ENCODE measurements around the gene WBP2NL.
"Not testable (repeated sequence)": the region's sequence is repeated elsewhere in the genome, so short reads cannot be mapped to it uniquely, and the experiment has no call there.

The WBP2NL gene

DNA sequence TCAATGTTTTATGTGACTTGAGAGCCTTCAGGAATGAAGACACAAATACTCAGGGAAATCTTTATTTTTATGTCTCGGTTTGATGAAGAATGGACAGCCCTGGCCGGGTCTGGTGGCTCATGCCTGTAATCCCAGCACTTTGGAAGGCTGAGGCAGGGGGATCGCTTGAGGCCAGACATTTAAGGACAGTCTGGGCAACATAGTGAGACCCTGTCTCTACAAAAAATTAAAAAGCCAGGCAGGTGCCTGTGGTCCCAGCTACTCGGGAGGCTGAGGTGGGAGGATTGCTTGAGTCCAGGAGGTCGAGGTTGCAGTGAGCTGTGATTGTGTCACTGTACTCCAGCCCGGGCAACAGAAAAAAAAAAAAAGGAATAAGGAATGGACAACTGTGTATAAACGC lies 72.9 kb downstream of the WBP2NL start:
- not testable (repeated sequence) for H3K27me3 Mint-ChIP-seq, DNase-seq, ATAC-seq, H3K9me3 Mint-ChIP-seq
- H3K4me1 Mint-ChIP-seq: peaks cover 59% of the 10 kb centered on the region
- H3K4me3 Mint-ChIP-seq: peak overlapping the region; percentile 94
- peak overlapping the region in 1 of 2 donors; percentile 91 for H3K27ac Mint-ChIP-seq

DNA sequence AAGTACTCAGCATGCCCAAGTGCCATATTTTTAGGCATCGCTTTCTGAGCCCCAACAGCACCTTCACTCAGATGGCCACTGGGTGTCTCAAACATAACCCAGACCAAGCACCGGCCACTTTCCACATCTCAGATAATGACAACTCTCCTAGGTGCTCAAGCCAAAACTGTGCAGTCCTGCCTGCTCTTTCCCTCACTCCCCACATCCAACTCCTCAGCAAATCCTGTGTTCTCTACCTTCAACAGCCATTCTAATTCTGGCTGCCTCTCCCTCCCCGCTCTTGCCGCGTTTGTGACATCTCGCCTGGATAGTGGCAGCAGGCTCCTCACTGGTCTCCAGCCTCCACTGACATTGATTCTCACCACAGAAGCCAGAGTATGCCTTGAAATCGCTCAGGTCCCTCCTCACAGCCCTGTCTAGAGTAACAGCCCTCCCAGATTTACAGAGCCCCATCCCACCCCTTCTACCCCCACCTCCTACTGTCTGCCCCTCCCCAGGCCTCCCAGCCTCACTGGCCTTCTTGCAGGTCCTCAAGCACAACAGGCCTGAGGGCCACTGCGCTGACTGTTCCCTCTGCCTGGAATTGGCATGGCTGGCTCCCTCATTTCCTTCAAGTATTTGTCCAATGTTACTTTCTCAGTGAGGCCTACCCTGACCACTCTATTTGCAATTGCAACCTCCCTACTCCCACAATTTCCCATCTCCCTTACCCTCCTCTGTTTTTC lies 74.2 kb downstream of the WBP2NL start:
- H3K27ac Mint-ChIP-seq: peak overlapping the region in 1 of 2 donors; percentile 97
- DNase-seq (no peak), ATAC-seq (no peak)
- no peaks in the 10 kb centered on the region for H3K27me3 Mint-ChIP-seq
- peaks cover 52% of the 10 kb centered on the region for H3K4me1 Mint-ChIP-seq
- H3K9me3 Mint-ChIP-seq: no peaks in the 10 kb centered on the region
- peak overlapping the region in 1 of 2 donors; percentile 68 for H3K4me3 Mint-ChIP-seq

DNA sequence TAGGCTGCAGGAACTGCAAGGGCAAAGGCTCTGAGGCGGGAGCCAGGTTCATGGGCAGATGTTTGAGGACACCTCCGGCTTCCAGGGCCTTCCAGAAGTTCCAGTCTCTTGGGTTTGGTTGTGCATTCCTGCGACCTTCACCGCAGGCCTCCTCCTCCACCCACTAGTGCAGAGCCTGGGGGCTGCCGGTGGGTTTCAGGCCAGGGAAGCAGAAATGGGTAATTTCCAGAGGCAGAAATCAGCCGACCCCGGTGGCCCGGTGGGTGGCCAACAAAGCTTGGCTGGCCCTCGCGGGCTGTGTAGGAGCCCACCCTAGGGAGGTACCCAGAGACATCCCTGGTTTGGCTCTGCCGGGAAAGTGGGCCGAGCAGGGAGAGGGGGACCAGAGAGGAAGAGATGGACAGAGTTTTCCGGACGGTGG lies 75.0 kb downstream of the WBP2NL start:
- no peak for DNase-seq
- no peak for ATAC-seq
- peak overlapping the region in 1 of 2 donors; percentile 97 for H3K27ac Mint-ChIP-seq
- H3K4me1 Mint-ChIP-seq: peaks cover 55% of the 10 kb centered on the region
- no peaks in the 10 kb centered on the region for H3K9me3 Mint-ChIP-seq
- peak overlapping the region; percentile 68 to 77 for H3K4me3 Mint-ChIP-seq
- H3K27me3 Mint-ChIP-seq: no peaks in the 10 kb centered on the region

DNA sequence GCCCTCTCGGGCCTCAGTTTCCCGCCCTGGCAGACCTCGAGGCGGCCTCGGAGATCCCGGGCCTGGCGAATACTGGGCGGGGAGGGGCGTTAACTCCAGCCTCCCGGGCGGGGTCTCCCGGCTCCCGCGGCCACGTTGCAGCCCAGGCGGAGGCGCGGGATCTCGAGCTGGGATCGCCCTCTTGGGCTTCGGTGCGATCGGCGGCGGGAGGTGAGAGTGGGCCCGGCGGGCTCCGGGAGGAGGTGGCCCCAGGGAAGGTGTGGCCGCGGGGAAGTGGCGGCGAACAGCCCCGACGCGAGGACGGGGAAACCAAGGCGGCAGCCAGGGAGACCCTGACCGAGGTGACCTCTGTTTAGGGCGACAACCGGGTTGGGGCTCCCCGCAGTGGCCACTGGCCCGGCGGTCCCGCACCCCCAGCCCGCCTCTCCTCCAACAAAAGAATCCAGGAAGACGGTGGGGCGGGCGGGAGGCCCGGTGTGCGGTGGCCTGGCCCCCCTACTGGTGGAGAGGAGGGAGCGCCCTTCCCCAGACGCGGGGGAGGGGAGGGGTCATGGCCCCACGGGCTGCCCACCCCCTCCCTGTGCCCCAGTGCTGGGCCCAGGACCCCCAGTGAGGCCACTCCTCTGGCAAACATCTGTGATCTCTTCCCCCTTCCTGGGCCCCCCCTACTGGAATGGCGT lies 75.7 kb downstream of the WBP2NL start, which contains the start of gene PHETA2:
Gene PHETA2, plus strand, starts transcription at position 117 of the 680 bp plus-strand sequence. CDS start 3,046 bp downstream, outside the sequence.
- H3K9me3 Mint-ChIP-seq: no peaks in the 10 kb centered on the region
- DNase-seq (peak; percentile 65 to 70), ATAC-seq (peak; percentile 8)
- peak within 1 kb of the TSS; percentile 63 to 97 for H3K27ac Mint-ChIP-seq
- peaks cover 61% of the 10 kb centered on the region for H3K4me1 Mint-ChIP-seq
- H3K4me3 Mint-ChIP-seq: peak within 1 kb of the TSS; percentile 76 to 79
- H3K27me3 Mint-ChIP-seq: no peaks in the 10 kb centered on the region

DNA sequence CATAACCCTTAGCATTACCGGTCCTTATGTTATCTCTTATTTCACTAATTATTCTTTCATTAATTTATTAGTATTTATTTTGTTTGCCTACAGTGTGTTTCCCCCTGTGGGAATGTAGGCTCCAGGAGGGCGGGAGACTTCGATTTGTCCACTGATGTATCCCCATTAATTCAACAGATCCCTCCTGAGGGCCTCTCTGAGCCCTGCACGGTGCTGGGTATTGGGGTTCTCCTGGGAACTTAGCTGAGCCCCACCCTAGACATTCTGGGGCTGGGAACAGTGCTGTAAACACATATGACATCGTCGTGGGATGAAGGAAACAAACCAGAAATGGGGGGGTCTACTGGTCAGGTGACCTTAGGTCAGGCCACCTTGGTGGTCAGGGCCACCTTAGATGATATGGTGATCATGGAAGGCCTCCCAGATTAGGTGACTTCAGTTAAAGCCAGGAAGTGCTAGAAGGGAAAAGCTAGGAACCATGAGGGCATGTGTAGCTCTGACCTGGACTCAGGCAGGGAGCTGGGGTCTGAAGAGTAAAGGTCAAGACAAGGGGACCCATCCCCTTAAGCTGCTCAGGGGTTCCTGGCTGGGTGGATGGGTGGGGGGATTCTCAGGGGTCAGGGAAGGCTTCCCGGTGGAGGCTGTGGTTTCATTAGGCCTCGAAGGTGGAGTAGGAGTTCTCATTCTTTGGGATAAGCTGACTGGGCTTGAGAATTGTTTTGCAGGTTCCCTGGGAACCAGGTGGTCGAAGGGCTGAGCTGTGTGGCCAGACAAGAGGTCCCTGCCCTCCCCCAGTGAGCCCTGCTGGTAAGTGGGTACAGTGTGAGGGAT lies 76.5 kb downstream of the WBP2NL start:
- no peaks in the 10 kb centered on the region for H3K9me3 Mint-ChIP-seq
- H3K4me3 Mint-ChIP-seq: peak overlapping the region; percentile 76 to 79
- no peaks in the 10 kb centered on the region for H3K27me3 Mint-ChIP-seq
- no peak for DNase-seq
- peaks cover 57% of the 10 kb centered on the region for H3K4me1 Mint-ChIP-seq
- H3K27ac Mint-ChIP-seq: peak overlapping the region; percentile 63 to 90
- no peak for ATAC-seq

DNA sequence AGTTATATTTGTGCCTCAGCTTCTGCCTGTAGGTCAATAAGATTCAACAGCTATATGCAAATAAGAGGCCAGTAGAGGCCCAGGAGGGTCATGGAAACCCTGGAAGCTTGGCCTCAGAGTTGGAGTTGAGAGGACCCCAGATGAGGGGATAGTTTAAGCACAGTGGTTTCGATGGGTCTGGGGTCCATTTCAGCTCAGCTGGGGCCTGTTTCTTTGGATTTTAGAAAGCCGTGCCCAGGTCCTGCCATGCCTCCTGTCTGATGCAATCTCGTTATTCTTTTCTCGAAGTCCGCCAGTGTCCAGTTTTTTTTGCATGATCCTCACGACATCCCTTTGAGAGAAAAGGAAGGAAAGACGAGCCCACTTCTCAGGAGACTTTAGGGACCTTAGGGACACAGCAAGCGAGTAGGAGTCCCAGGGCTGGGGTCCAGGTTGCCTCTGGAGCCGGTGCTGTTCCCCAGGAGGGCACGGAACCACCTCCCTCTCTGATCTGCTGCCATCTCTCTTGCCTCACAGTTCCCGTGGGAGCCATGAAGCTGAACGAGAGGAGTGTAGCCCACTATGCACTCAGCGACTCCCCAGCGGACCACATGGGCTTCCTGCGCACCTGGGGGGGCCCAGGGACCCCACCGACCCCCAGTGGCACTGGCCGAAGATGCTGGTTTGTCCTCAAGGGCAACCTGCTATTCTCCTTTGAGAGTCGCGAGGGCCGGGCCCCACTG lies 78.3 kb downstream of the WBP2NL start:
- H3K4me1 Mint-ChIP-seq: peaks cover 52% of the 10 kb centered on the region
- H3K4me3 Mint-ChIP-seq: no peak overlapping the region
- no peaks in the 10 kb centered on the region for H3K9me3 Mint-ChIP-seq
- H3K27ac Mint-ChIP-seq: no peak overlapping the region
- DNase-seq (no peak), ATAC-seq (no peak)
- H3K27me3 Mint-ChIP-seq: no peaks in the 10 kb centered on the region

DNA sequence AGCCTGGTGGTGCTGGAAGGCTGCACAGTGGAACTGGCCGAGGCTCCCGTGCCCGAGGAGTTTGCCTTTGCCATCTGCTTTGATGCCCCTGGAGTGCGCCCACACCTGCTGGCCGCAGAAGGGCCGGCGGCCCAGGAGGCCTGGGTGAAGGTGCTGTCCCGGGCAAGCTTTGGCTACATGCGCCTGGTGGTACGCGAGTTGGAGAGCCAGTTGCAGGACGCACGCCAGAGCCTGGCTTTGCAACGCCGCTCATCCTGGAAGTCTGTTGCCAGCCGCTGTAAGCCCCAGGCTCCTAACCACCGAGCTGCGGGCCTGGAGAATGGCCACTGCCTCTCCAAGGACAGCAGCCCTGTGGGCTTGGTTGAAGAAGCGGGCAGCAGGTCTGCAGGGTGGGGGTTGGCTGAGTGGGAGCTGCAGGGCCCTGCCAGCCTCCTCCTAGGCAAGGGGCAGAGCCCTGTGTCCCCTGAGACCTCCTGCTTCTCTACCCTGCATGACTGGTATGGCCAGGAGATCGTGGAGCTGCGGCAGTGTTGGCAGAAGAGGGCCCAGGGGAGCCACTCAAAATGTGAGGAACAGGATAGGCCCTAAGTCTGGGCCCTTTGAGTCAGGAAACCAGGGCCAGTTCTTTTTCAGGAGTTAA lies 79.0 kb downstream of the WBP2NL start:
- Mint-ChIP-seq H3K9me3 (no peaks in the 10 kb centered on the region), H3K4me1 (peaks cover 52% of the 10 kb centered on the region), H3K4me3 (no peak overlapping the region), H3K27ac (no peak overlapping the region), H3K27me3 (no peaks in the 10 kb centered on the region)
- DNase-seq: no peak
- ATAC-seq: no peak

Measured in stimulated activated naive CD8-positive, alpha-beta T cell treated with anti-CD3 and anti-CD28 coated beads, Interleukin-15, amount 100 ng/mL, for 72 hours (primary cell).